Memory B cell (primary cell): ENCODE results near the gene ENO1.
"Not testable (repeated sequence)": the region's sequence is repeated elsewhere in the genome, so short reads cannot be mapped to it uniquely, and the experiment has no call there.

Experiments
- ATAC-seq: fragments of 150-1000 bp; cut with Tn5 transposase; 2 replicates; pipeline ENCODE4 v1.10.0; 2021; ENCODE audit warnings: low read depth, mild to moderate bottlenecking, moderate library complexity
- DNase-seq, 2 donors: peaks; one replicate each; pipeline ENCODE4 v3.0.0; 2022; ENCODE audit warnings: low spot score in 2 of 2
- H3K27ac Mint-ChIP-seq: one replicate; pipeline ENCODE4 v1.8.0; 2022; ENCODE audit warnings: mild to moderate bottlenecking, moderate library complexity, mixed read lengths
- H3K27me3 Mint-ChIP-seq: one replicate; pipeline ENCODE4 v1.8.0; 2022; ENCODE audit warnings: mixed read lengths
- H3K36me3 Mint-ChIP-seq: one replicate; pipeline ENCODE4 v1.8.0; 2022; ENCODE audit warnings: mild to moderate bottlenecking, mixed read lengths
- H3K4me1 Mint-ChIP-seq: one replicate; pipeline ENCODE4 v1.8.0; 2022; ENCODE audit warnings: mixed read lengths
- H3K4me3 Mint-ChIP-seq: one replicate; pipeline ENCODE4 v1.8.0; 2022; ENCODE audit warnings: mild to moderate bottlenecking, moderate library complexity, mixed read lengths
- H3K9me3 Mint-ChIP-seq: one replicate; pipeline ENCODE4 v1.8.0; 2022; ENCODE audit warnings: mixed read lengths

Gene ENO1

GRCh38 chr1:8886031-8886524 lies 7.6 kb upstream of the ENO1 start:
- H3K36me3 Mint-ChIP-seq, H3K4me3 Mint-ChIP-seq, H3K27ac Mint-ChIP-seq, H3K4me1 Mint-ChIP-seq, H3K9me3 Mint-ChIP-seq, H3K27me3 Mint-ChIP-seq, ATAC-seq, DNase-seq: not testable (repeated sequence)

GRCh38 chr1:8884105-8884504 lies 5.6 kb upstream of the ENO1 start:
- not testable (repeated sequence) for H3K36me3 Mint-ChIP-seq, DNase-seq, H3K4me1 Mint-ChIP-seq, H3K27me3 Mint-ChIP-seq, H3K9me3 Mint-ChIP-seq, H3K4me3 Mint-ChIP-seq, ATAC-seq, H3K27ac Mint-ChIP-seq

GRCh38 chr1:8883491-8883890 lies 5.0 kb upstream of the ENO1 start:
- H3K4me3 Mint-ChIP-seq = no peak overlapping the region
- no peak overlapping the region for H3K27ac Mint-ChIP-seq
- no peaks in the 10 kb centered on the region for H3K27me3 Mint-ChIP-seq
- H3K9me3 Mint-ChIP-seq = no peaks in the 10 kb centered on the region
- H3K4me1 Mint-ChIP-seq = peaks cover 4% of the 10 kb centered on the region
- H3K36me3 Mint-ChIP-seq = no peaks in the 10 kb centered on the region
- DNase-seq (no peak), ATAC-seq (no peak)

GRCh38 chr1:8879922-8880676 lies 1.6 kb upstream of the ENO1 start:
- ATAC-seq (no peak), DNase-seq (no peak)
- Mint-ChIP-seq H3K9me3 (no peaks in the 10 kb centered on the region), H3K36me3 (peaks cover 4% of the 10 kb centered on the region), H3K4me1 (peaks cover 10% of the 10 kb centered on the region), H3K4me3 (peak overlapping the region; percentile 89), H3K27ac (peak overlapping the region; percentile 92), H3K27me3 (no peaks in the 10 kb centered on the region)

GRCh38 chr1:8879464-8879921 lies 1.0 kb upstream of the ENO1 start:
- Mint-ChIP-seq H3K4me1 (peaks cover 14% of the 10 kb centered on the region), H3K4me3 (peak overlapping the region; percentile 89), H3K36me3 (peaks cover 7% of the 10 kb centered on the region), H3K27ac (peak overlapping the region; percentile 92), H3K27me3 (no peaks in the 10 kb centered on the region), H3K9me3 (no peaks in the 10 kb centered on the region)
- DNase-seq (no peak), ATAC-seq (no peak)

GRCh38 chr1:8878698-8879463 lies 395 bp upstream of the ENO1 start:
- no peaks in the 10 kb centered on the region for H3K9me3 Mint-ChIP-seq
- DNase-seq (peak; percentile 100), ATAC-seq (peak; percentile 82)
- peak overlapping the region; percentile 96 for H3K4me3 Mint-ChIP-seq
- H3K27ac Mint-ChIP-seq = peak overlapping the region; percentile 92
- H3K36me3 Mint-ChIP-seq = peaks cover 7% of the 10 kb centered on the region
- H3K27me3 Mint-ChIP-seq = no peaks in the 10 kb centered on the region
- H3K4me1 Mint-ChIP-seq = peaks cover 14% of the 10 kb centered on the region

- no peak for ATAC-seq
- Mint-ChIP-seq H3K27ac (peak overlapping the region; percentile 87), H3K27me3 (no peaks in the 10 kb centered on the region), H3K9me3 (no peaks in the 10 kb centered on the region), H3K36me3 (peaks cover 17% of the 10 kb centered on the region), H3K4me3 (peak overlapping the region; percentile 96), H3K4me1 (peaks cover 18% of the 10 kb centered on the region)
- DNase-seq = no peak
Measured at GRCh38 chr1:8876087-8876486, 2.4 kb downstream of the ENO1 start.

GRCh38 chr1:8875216-8875861 lies 3.1 kb downstream of the ENO1 start:
- Mint-ChIP-seq H3K27ac (peak overlapping the region; percentile 87), H3K27me3 (no peaks in the 10 kb centered on the region), H3K4me1 (peaks cover 20% of the 10 kb centered on the region), H3K4me3 (peak overlapping the region; percentile 45), H3K9me3 (no peaks in the 10 kb centered on the region), H3K36me3 (peaks cover 24% of the 10 kb centered on the region)
- DNase-seq (no peak), ATAC-seq (no peak)

GRCh38 chr1:8874230-8875201 lies 4.0 kb downstream of the ENO1 start:
- Mint-ChIP-seq H3K9me3 (no peaks in the 10 kb centered on the region), H3K27ac (peak overlapping the region; percentile 87), H3K4me1 (peaks cover 20% of the 10 kb centered on the region), H3K36me3 (peaks cover 27% of the 10 kb centered on the region), H3K4me3 (no peak overlapping the region), H3K27me3 (no peaks in the 10 kb centered on the region)
- no peak for ATAC-seq
- no peak for DNase-seq

- Mint-ChIP-seq H3K9me3 (no peaks in the 10 kb centered on the region), H3K4me3 (no peak overlapping the region), H3K27ac (no peak overlapping the region), H3K4me1 (peaks cover 21% of the 10 kb centered on the region), H3K27me3 (no peaks in the 10 kb centered on the region), H3K36me3 (peaks cover 32% of the 10 kb centered on the region)
- DNase-seq (no peak), ATAC-seq (no peak)
Measured at GRCh38 chr1:8873506-8874229, 4.8 kb downstream of the ENO1 start.

GRCh38 chr1:8873001-8873400 lies 5.5 kb downstream of the ENO1 start:
- H3K4me3 Mint-ChIP-seq = no peak overlapping the region
- H3K9me3 Mint-ChIP-seq = no peaks in the 10 kb centered on the region
- peak overlapping the region; percentile 41 for H3K27ac Mint-ChIP-seq
- ATAC-seq (no peak), DNase-seq (no peak)
- H3K27me3 Mint-ChIP-seq = no peaks in the 10 kb centered on the region
- peaks cover 32% of the 10 kb centered on the region for H3K36me3 Mint-ChIP-seq
- peaks cover 21% of the 10 kb centered on the region for H3K4me1 Mint-ChIP-seq

- H3K4me3 Mint-ChIP-seq = no peak overlapping the region
- H3K36me3 Mint-ChIP-seq = peaks cover 39% of the 10 kb centered on the region
- ATAC-seq (no peak), DNase-seq (no peak)
- no peaks in the 10 kb centered on the region for H3K9me3 Mint-ChIP-seq
- H3K27me3 Mint-ChIP-seq = no peaks in the 10 kb centered on the region
- H3K4me1 Mint-ChIP-seq = peaks cover 21% of the 10 kb centered on the region
- H3K27ac Mint-ChIP-seq = no peak overlapping the region
Measured at GRCh38 chr1:8871965-8872399, 6.5 kb downstream of the ENO1 start.

GRCh38 chr1:8871539-8871935 lies 6.9 kb downstream of the ENO1 start:
- no peak for ATAC-seq

More at GRCh38 chr1:8871539-8871935, 6.9 kb downstream of the ENO1 start:
- Mint-ChIP-seq H3K36me3 (peaks cover 42% of the 10 kb centered on the region), H3K27ac (no peak overlapping the region), H3K27me3 (no peaks in the 10 kb centered on the region), H3K4me1 (peaks cover 21% of the 10 kb centered on the region), H3K9me3 (no peaks in the 10 kb centered on the region), H3K4me3 (no peak overlapping the region)
- no peak for DNase-seq
